Measurements from ENCODE around the gene RAPSN.
A peak's percentile ranks its signal among the peaks of the same experiment; 100 is the strongest.

The RAPSN gene

GRCh38 chr11:47442514-47442913, 6.4 kb downstream of the RAPSN start:
- Histone ChIP-seq H3K27ac (ENCODE audit: low read depth, low read length) (no peak overlapping the region), H3K4me1 (ENCODE audit: insufficient read depth, low read length) (peaks cover 6% of the 10 kb centered on the region), H3K4me3 (ENCODE audit: low read depth in 1 of 2, low read length in 2 of 2) (no peak overlapping the region), H3K9ac (ENCODE audit: low read length) (no peak overlapping the region), H3K36me3 (ENCODE audit: insufficient read depth, low read length) (no peaks in the 10 kb centered on the region), H3K27me3 (ENCODE audit: control insufficient read depth in 1 of 2, insufficient read depth in 2 of 2, low read length in 2 of 2) (no peaks in the 10 kb centered on the region), H3K9me3 (ENCODE audit: low read length) (no peaks in the 10 kb centered on the region)

DNA sequence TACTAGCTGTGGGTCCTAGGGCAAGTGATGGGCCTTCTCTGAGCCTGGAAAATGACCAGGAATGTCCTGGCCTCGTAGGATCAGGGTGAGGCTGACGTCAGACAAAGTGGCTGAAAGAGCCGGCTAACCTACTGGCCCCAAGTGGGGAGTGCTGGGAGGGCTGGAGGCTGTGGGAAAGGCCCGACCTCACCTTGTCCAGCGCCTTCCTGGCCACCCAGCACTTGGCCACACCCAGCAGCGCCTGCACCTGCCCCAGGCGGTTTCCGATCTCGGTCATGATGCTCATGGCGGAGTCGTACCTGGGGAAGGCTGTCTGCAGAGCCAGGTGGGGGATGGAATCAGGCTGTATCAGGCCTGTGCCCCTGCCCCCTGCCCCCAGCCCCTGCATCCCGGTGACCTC, 7.5 kb downstream of the RAPSN start:
- Histone ChIP-seq H3K9me3 (ENCODE audit: low read length) (no peaks in the 10 kb centered on the region), H3K27me3 (ENCODE audit: control insufficient read depth in 1 of 2, insufficient read depth in 2 of 2, low read length in 2 of 2) (no peaks in the 10 kb centered on the region), H3K4me1 (ENCODE audit: insufficient read depth, low read length) (peaks cover 10% of the 10 kb centered on the region), H3K27ac (ENCODE audit: low read depth, low read length) (no peak overlapping the region), H3K4me3 (ENCODE audit: low read depth in 1 of 2, low read length in 2 of 2) (no peak overlapping the region), H3K36me3 (ENCODE audit: insufficient read depth, low read length) (no peaks in the 10 kb centered on the region), H3K9ac (ENCODE audit: low read length) (no peak overlapping the region)

- H3K9me3 ChIP-seq (ENCODE audit: low read length): no peaks in the 10 kb centered on the region
- no peak overlapping the region for H3K27ac ChIP-seq (ENCODE audit: low read depth, low read length)
- no peak overlapping the region for H3K9ac ChIP-seq (ENCODE audit: low read length)
- H3K36me3 ChIP-seq (ENCODE audit: insufficient read depth, low read length): no peaks in the 10 kb centered on the region
- no peak overlapping the region for H3K4me3 ChIP-seq (ENCODE audit: low read depth in 1 of 2, low read length in 2 of 2)
- H3K4me1 ChIP-seq (ENCODE audit: insufficient read depth, low read length): peaks cover 10% of the 10 kb centered on the region
- H3K27me3 ChIP-seq (ENCODE audit: control insufficient read depth in 1 of 2, insufficient read depth in 2 of 2, low read length in 2 of 2): no peaks in the 10 kb centered on the region
Observed at GRCh38 chr11:47440054-47440476, 8.9 kb downstream of the RAPSN start.

DNA sequence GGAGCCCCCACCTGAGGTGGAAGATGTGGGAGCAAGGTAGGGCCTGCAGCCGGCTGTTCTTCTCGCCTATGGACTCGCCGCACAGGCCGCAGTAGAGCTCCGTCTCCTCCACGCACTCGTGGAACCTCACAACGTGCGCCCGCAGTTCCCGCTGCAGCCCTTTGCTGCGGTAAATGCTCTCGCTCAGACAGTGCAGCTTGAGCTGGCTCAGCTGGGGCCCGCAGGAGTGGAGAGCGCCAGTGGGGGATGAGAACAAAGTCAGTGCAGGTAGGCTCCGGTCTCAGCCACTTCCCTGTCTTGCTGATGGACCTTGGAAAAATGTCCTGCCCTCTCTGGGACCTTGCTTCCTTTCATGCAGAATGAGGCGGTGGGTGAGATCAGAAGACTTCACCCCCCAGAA, 10.2 kb downstream of the RAPSN start:
- H3K9me3 ChIP-seq (ENCODE audit: low read length): no peaks in the 10 kb centered on the region
- no peak overlapping the region for H3K27ac ChIP-seq (ENCODE audit: low read depth, low read length)
- no peak overlapping the region for H3K4me3 ChIP-seq (ENCODE audit: low read depth in 1 of 2, low read length in 2 of 2)
- no peak overlapping the region for H3K9ac ChIP-seq (ENCODE audit: low read length)
- no peaks in the 10 kb centered on the region for H3K36me3 ChIP-seq (ENCODE audit: insufficient read depth, low read length)
- no peaks in the 10 kb centered on the region for H3K27me3 ChIP-seq (ENCODE audit: control insufficient read depth in 1 of 2, insufficient read depth in 2 of 2, low read length in 2 of 2)
- H3K4me1 ChIP-seq (ENCODE audit: insufficient read depth, low read length): peaks cover 10% of the 10 kb centered on the region

GRCh38 chr11:47437746-47438418, 11.1 kb downstream of the RAPSN start:
- Histone ChIP-seq H3K36me3 (ENCODE audit: insufficient read depth, low read length) (no peaks in the 10 kb centered on the region), H3K27ac (ENCODE audit: low read depth, low read length) (peak overlapping the region; percentile 36), H3K4me3 (ENCODE audit: low read depth in 1 of 2, low read length in 2 of 2) (no peak overlapping the region), H3K27me3 (ENCODE audit: control insufficient read depth in 1 of 2, insufficient read depth in 2 of 2, low read length in 2 of 2) (no peaks in the 10 kb centered on the region), H3K9me3 (ENCODE audit: low read length) (no peaks in the 10 kb centered on the region), H3K4me1 (ENCODE audit: insufficient read depth, low read length) (peaks cover 10% of the 10 kb centered on the region), H3K9ac (ENCODE audit: low read length) (no peak overlapping the region)

DNA sequence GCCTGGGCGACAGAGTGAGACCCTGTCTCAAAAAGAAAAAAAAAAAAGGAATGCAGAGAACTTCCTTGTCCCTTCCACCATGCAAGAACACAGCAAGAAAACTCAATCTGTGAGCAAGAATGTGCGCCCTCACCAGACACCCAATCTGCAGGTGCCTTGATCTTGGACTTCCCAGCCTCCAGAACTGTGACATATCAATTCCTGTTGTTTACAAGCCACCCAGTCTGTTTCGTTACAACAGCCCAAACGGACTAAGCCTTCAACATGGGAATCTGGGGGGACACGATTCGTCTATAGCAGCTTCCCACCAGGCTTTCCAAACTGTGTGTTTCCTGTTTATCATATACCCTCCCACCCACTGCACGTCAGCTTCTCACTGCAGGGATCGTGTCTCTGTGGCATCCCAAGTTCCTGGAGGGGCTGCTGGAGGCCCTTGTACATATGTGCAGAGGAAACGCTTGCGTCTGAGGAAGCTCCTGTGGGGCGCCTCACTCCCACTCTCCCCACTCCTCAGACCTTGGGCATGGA, 11.7 kb downstream of the RAPSN start:
- Histone ChIP-seq H3K27me3 (ENCODE audit: control insufficient read depth in 1 of 2, insufficient read depth in 2 of 2, low read length in 2 of 2) (no peaks in the 10 kb centered on the region), H3K9me3 (ENCODE audit: low read length) (no peaks in the 10 kb centered on the region), H3K4me3 (ENCODE audit: low read depth in 1 of 2, low read length in 2 of 2) (no peak overlapping the region), H3K9ac (ENCODE audit: low read length) (no peak overlapping the region), H3K27ac (ENCODE audit: low read depth, low read length) (peak overlapping the region; percentile 36), H3K4me1 (ENCODE audit: insufficient read depth, low read length) (peaks cover 10% of the 10 kb centered on the region), H3K36me3 (ENCODE audit: insufficient read depth, low read length) (no peaks in the 10 kb centered on the region)

- peaks cover 10% of the 10 kb centered on the region for H3K4me1 ChIP-seq (ENCODE audit: insufficient read depth, low read length)
- H3K4me3 ChIP-seq (ENCODE audit: low read depth in 1 of 2, low read length in 2 of 2): no peak overlapping the region
- no peak overlapping the region for H3K27ac ChIP-seq (ENCODE audit: low read depth, low read length)
- H3K27me3 ChIP-seq (ENCODE audit: control insufficient read depth in 1 of 2, insufficient read depth in 2 of 2, low read length in 2 of 2): no peaks in the 10 kb centered on the region
- no peaks in the 10 kb centered on the region for H3K36me3 ChIP-seq (ENCODE audit: insufficient read depth, low read length)
- no peak overlapping the region for H3K9ac ChIP-seq (ENCODE audit: low read length)
- no peaks in the 10 kb centered on the region for H3K9me3 ChIP-seq (ENCODE audit: low read length)
Observed at GRCh38 chr11:47436726-47437125, 12.2 kb downstream of the RAPSN start.

DNA sequence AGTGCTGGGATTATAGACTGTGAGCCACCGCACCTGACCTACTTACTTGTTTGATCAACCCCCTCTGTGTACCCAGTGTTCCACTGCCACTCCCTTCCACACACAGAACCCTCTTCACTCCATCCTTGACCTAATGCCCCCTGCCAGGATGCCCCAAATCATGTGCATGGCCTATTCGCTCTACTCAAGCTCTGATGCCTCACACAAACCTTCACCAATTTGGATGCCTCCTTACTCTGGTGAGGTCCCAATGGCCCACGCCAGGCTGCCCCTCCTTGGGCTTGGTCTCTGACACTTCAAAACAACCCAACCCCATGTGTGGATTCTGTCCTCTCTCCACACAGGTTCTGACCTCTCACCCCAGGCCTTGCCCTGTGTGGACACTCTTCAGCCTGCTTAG, 13.2 kb downstream of the RAPSN start:
- Histone ChIP-seq H3K9me3 (ENCODE audit: low read length) (no peaks in the 10 kb centered on the region), H3K27me3 (ENCODE audit: control insufficient read depth in 1 of 2, insufficient read depth in 2 of 2, low read length in 2 of 2) (no peaks in the 10 kb centered on the region), H3K9ac (ENCODE audit: low read length) (no peak overlapping the region), H3K36me3 (ENCODE audit: insufficient read depth, low read length) (no peaks in the 10 kb centered on the region), H3K4me3 (ENCODE audit: low read depth in 1 of 2, low read length in 2 of 2) (no peak overlapping the region), H3K27ac (ENCODE audit: low read depth, low read length) (no peak overlapping the region), H3K4me1 (ENCODE audit: insufficient read depth, low read length) (peaks cover 10% of the 10 kb centered on the region)

DNA sequence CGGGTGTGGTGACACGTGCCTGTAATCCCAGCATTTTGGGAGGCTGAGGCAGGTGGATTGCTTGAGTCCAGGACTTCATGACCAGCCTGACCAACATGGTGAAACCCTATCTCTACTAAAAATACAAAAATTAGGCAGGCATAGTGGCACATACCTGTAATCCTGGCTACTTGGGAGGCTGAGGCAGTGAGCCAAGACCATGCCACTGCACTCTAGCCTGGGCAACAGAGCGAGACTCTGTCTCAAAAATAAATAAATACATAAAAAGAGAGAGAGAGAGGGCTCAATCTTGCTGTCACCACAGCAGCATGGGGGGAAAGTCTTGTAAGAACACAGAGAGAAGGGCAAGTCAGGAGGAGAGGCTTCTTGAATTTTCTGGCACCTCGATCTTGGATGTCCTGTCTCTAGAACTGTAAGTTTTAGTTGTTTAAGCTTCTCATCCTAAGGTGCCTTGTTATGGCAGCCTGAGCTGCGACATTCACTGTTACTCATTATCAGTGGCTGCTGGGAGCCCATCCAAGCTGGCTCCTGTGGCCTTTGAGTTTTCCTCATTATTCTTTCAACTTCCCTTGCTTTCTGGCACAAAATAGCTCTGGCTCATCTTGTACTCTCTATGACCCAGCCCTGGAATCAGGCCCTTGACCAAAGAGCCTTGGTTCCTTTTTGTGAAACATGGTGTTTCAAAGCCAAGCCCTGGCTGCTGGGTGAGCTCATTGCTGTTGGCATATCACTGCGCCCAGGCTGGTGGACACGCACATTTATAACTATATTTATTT, 14.7 kb downstream of the RAPSN start:
- Histone ChIP-seq H3K27me3 (ENCODE audit: control insufficient read depth in 1 of 2, insufficient read depth in 2 of 2, low read length in 2 of 2) (no peaks in the 10 kb centered on the region), H3K9me3 (ENCODE audit: low read length) (no peaks in the 10 kb centered on the region), H3K4me3 (ENCODE audit: low read depth in 1 of 2, low read length in 2 of 2) (no peak overlapping the region), H3K27ac (ENCODE audit: low read depth, low read length) (no peak overlapping the region), H3K9ac (ENCODE audit: low read length) (no peak overlapping the region), H3K4me1 (ENCODE audit: insufficient read depth, low read length) (peaks cover 10% of the 10 kb centered on the region), H3K36me3 (ENCODE audit: insufficient read depth, low read length) (no peaks in the 10 kb centered on the region)

- no peak overlapping the region for H3K27ac ChIP-seq (ENCODE audit: low read depth, low read length)
Observed at GRCh38 chr11:47433157-47433556, 15.8 kb downstream of the RAPSN start.

GRCh38 chr11:47431356-47432083, 17.4 kb downstream of the RAPSN start:
- Histone ChIP-seq H3K9ac (ENCODE audit: low read length) (no peak overlapping the region), H3K9me3 (ENCODE audit: low read length) (no peaks in the 10 kb centered on the region), H3K4me3 (ENCODE audit: low read depth in 1 of 2, low read length in 2 of 2) (no peak overlapping the region), H3K36me3 (ENCODE audit: insufficient read depth, low read length) (no peaks in the 10 kb centered on the region), H3K27ac (ENCODE audit: low read depth, low read length) (no peak overlapping the region), H3K4me1 (ENCODE audit: insufficient read depth, low read length) (no peaks in the 10 kb centered on the region), H3K27me3 (ENCODE audit: control insufficient read depth in 1 of 2, insufficient read depth in 2 of 2, low read length in 2 of 2) (no peaks in the 10 kb centered on the region)

More at GRCh38 chr11:47433157-47433556, 15.8 kb downstream of the RAPSN start:
- Histone ChIP-seq H3K4me3 (ENCODE audit: low read depth in 1 of 2, low read length in 2 of 2) (no peak overlapping the region), H3K9ac (ENCODE audit: low read length) (no peak overlapping the region), H3K9me3 (ENCODE audit: low read length) (no peaks in the 10 kb centered on the region), H3K27me3 (ENCODE audit: control insufficient read depth in 1 of 2, insufficient read depth in 2 of 2, low read length in 2 of 2) (no peaks in the 10 kb centered on the region), H3K4me1 (ENCODE audit: insufficient read depth, low read length) (peaks cover 10% of the 10 kb centered on the region), H3K36me3 (ENCODE audit: insufficient read depth, low read length) (no peaks in the 10 kb centered on the region)

Data from muscle layer of colon (tissue), 2 donors.